Fibroblast of the aortic adventitia (primary cell): ENCODE measurements around the gene CYBC1. TPM values are rescaled to one million over a fixed set of nuclear protein-coding genes. Genes with fewer than 3 reads are reported as not detected.

Experiments
- DNase-seq: peaks from one replicate; pipeline ENCODE4 v3.0.0-alpha.2; 2010; ENCODE audit warnings: low read depth
- H3K4me3 ChIP-seq: 2 replicates; pipeline ENCODE4 v1.5.1; 2011; ENCODE audit warnings: low read depth, mild to moderate bottlenecking, control low read depth, low read length, moderate library complexity
- small RNA-seq: library from RNA; depleted of rRNA; stranded (forward); fragments of <200 nt; gene quantifications from one replicate; pipeline ENCODE3, GENCODE V24; 2012
- total RNA-seq: library from RNA; depleted of rRNA; stranded (reverse); fragments of >200 nt; gene quantifications from 2 replicates; pipeline ENCODE4 v1.2.3, GENCODE V29; 2012; ENCODE audit warnings: low replicate concordance
- TF ChIP-seq, protein P1 (sequence below): IDR thresholded peaks from 2 replicates; pipeline ENCODE4 v1.5.1; 2011; ENCODE audit warnings: mild to moderate bottlenecking, low read length, control low read depth, inconsistent platforms; ENCODE audit not compliant: insufficient read depth

The CYBC1 gene
- total RNA-seq, 1 donor = 46.4 TPM

DNA sequence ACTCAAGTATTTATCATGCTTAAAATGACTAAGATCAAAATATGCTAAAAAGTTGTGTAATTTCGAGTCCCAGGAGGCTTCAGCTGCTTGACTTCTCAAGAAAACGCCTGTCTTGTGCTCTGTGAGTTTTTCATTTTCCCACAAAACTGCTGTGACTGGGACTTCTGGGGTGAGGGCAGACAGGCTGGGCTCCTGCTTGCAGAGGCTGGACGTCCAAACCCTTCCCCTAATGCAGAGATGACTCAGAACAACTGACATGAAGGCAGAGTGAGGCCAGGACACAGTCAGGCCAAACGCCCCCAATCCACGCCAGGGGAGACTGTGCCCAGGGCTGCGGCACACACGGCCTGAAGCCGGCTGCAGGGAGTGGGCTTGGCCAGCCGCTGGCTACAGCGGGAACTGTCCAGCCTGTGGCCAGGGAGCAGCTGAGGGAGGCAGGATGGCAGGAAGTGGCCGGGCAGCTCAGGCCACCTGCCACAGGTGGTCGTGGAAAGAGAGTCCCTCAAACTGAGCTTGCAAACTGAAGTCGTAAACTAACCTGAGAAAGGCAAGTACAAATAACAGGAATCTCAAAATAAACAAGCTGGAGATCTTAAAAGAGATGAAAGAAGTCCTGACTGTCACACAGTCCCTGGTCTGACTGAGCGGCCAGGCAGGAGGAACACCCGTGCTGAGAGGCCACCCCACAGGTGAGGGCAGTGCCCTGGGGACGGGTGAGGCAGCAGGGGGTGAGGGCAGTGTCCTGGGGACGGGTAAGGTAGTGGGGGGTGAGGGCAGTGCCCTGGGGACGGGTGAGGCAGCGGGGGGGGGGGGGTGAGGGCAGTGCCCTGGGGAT is 53.7 kb downstream of the CYBC1 start:
- DNase-seq = peak; percentile 94
- H3K4me3 ChIP-seq = no peak overlapping the region

DNA sequence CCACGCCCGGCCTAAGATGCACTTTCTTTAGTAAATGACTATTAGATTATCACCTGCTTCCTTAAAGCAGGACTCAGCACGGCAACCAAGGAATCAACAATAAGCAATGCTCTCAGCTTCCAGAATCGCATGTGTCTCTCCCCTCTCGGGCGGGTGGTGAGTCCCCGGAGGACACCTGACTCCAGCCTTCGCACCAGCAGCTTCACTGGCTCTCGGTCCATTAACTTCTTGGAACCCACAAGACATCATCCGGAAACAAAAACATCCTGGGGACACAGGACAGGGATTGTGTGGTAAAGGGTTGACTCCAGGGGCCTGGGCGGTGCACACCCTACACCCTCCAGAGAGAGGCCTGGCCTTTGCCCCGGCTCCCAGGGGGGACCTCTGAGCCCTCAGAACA is 56.3 kb downstream of the CYBC1 start:
- DNase-seq = no peak
- H3K4me3 ChIP-seq = no peak overlapping the region
- TF ChIP-seq, protein P1, sequence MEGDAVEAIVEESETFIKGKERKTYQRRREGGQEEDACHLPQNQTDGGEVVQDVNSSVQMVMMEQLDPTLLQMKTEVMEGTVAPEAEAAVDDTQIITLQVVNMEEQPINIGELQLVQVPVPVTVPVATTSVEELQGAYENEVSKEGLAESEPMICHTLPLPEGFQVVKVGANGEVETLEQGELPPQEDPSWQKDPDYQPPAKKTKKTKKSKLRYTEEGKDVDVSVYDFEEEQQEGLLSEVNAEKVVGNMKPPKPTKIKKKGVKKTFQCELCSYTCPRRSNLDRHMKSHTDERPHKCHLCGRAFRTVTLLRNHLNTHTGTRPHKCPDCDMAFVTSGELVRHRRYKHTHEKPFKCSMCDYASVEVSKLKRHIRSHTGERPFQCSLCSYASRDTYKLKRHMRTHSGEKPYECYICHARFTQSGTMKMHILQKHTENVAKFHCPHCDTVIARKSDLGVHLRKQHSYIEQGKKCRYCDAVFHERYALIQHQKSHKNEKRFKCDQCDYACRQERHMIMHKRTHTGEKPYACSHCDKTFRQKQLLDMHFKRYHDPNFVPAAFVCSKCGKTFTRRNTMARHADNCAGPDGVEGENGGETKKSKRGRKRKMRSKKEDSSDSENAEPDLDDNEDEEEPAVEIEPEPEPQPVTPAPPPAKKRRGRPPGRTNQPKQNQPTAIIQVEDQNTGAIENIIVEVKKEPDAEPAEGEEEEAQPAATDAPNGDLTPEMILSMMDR = no peak

More for the DNA sequence above, 53.7 kb downstream of the CYBC1 start:
- TF ChIP-seq, protein P1 = no peak

GRCh38 chr17:82392941-82393340 is 57.6 kb downstream of the CYBC1 start:
- TF ChIP-seq, protein P1 = no peak

More at GRCh38 chr17:82392941-82393340, 57.6 kb downstream of the CYBC1 start:
- DNase-seq = no peak
- no peak overlapping the region for H3K4me3 ChIP-seq

Small RNA genes lying within 50 kb of the gene (small RNA-seq; reads per million reads assigned to genes)
- gene RF00019 = not detected

Other genes starting within 250 kb of the CYBC1 start
- 15.2 and 37.4 TPM in 2 replicates for gene CCDC57, start 237.9 kb downstream of the CYBC1 start, total RNA-seq
- 13.0 and 44.6 TPM in 2 replicates for gene SLC16A3, start 221.7 kb downstream of the CYBC1 start, total RNA-seq
- gene CSNK1D, start 177.1 kb downstream of the CYBC1 start, total RNA-seq = 28.9 and 52.7 TPM in 2 replicates
- gene CD7, start 133.1 kb downstream of the CYBC1 start, total RNA-seq = not detected in 2 replicates
- gene SECTM1, start 117.0 kb downstream of the CYBC1 start, total RNA-seq = 9.8 and 34.2 TPM in 2 replicates
- gene TEX19, start 91.5 kb downstream of the CYBC1 start, total RNA-seq = not detected in 2 replicates
- gene UTS2R, start 79.0 kb downstream of the CYBC1 start, total RNA-seq = not detected in 2 replicates
- 9.4 and 30.0 TPM in 2 replicates for gene HEXD, start 32.4 kb downstream of the CYBC1 start, total RNA-seq
- 18.7 and 80.2 TPM in 2 replicates for gene OGFOD3, start 32.2 kb downstream of the CYBC1 start, total RNA-seq
- 27.9 and 35.0 TPM in 2 replicates for gene NARF, start 8.0 kb upstream of the CYBC1 start, total RNA-seq
- gene FOXK2, start 69.0 kb upstream of the CYBC1 start, total RNA-seq = 7.3 and 28.2 TPM in 2 replicates
- gene WDR45B, start 197.7 kb upstream of the CYBC1 start, total RNA-seq = 32.0 and 47.0 TPM in 2 replicates
- 8.4 and 8.5 TPM in 2 replicates for gene RAB40B, start 247.9 kb upstream of the CYBC1 start, total RNA-seq